GM23338 (cell line): ENCODE measurements around the gene PTGER2. TPM values are rescaled to one million over a fixed set of nuclear protein-coding genes. Genes with fewer than 3 reads are reported as not detected.

Experiments
- ATAC-seq: fragments of 200-7000 bp; cut with Tn5 transposase; 3 replicates; pipeline ENCODE4 v1.9.1; 2020
- DNase-seq: peaks from one replicate; pipeline ENCODE4 v3.0.0-alpha.2; 2015; ENCODE audit warnings: low spot score
- H2AFZ ChIP-seq: fragments of 200-600 bp; sonication (generic); 2 replicates; pipeline ENCODE4 v1.8.0; 2016; ENCODE audit warnings: antibody characterized with exemption, mild to moderate bottlenecking, moderate library complexity
- H3F3A ChIP-seq: fragments of 200-600 bp; sonication (generic); replicated peaks from 2 replicates; pipeline ENCODE4 v1.8.0; 2017; ENCODE audit warnings: antibody characterized with exemption, mixed run types, low read depth
- H3K27ac ChIP-seq: fragments of 200-600 bp; sonication (generic); 2 replicates; pipeline ENCODE4 v1.6.1; 2016; ENCODE audit warnings: low read depth
- H3K27me3 ChIP-seq: fragments of 200-600 bp; sonication (generic); 2 replicates; pipeline ENCODE4 v1.8.0; 2016; ENCODE audit warnings: mild to moderate bottlenecking, mixed run types, moderate library complexity; ENCODE audit not compliant: insufficient read depth
- H3K36me3 ChIP-seq: fragments of 200-600 bp; sonication (generic); 2 replicates; pipeline ENCODE4 v1.8.0; 2016; ENCODE audit warnings: mild to moderate bottlenecking; ENCODE audit not compliant: insufficient read depth
- H3K4me1 ChIP-seq: fragments of 200-600 bp; sonication (generic); 2 replicates; pipeline ENCODE4 v1.8.0; 2016; ENCODE audit warnings: mild to moderate bottlenecking, moderate library complexity; ENCODE audit not compliant: insufficient read depth
- H3K4me2 ChIP-seq: fragments of 200-600 bp; sonication (generic); 2 replicates; pipeline ENCODE4 v1.7.1; 2017; ENCODE audit warnings: mixed run types
- H3K4me3 ChIP-seq: fragments of 200-600 bp; sonication (generic); 2 replicates; pipeline ENCODE4 v1.6.1; 2016; ENCODE audit warnings: mixed run types
- H3K79me2 ChIP-seq: fragments of 200-600 bp; sonication (generic); replicated peaks from 2 replicates; pipeline ENCODE4 v1.8.0; 2017; ENCODE audit warnings: mild to moderate bottlenecking; ENCODE audit not compliant: insufficient read depth
- H3K9me2 ChIP-seq: fragments of 200-600 bp; sonication (generic); 2 replicates; pipeline ENCODE4 v1.8.0; 2017; ENCODE audit not compliant: insufficient read depth
- H4K20me1 ChIP-seq: fragments of 200-600 bp; sonication (generic); replicated peaks from 2 replicates; pipeline ENCODE4 v1.8.0; 2017; ENCODE audit warnings: mild to moderate bottlenecking; ENCODE audit not compliant: insufficient read depth
- H3K27ac Mint-ChIP-seq: 2 replicates; pipeline ENCODE4 v1.8.0; 2020; ENCODE audit warnings: inconsistent platforms, mild to moderate bottlenecking, moderate library complexity, mixed read lengths
- H3K27me3 Mint-ChIP-seq: 3 replicates; pipeline ENCODE4 v1.8.0; 2022; ENCODE audit warnings: low read depth, mild to moderate bottlenecking, moderate library complexity, mixed read lengths, inconsistent platforms; ENCODE audit not compliant: insufficient read depth, poor library complexity
- H3K36me3 Mint-ChIP-seq: 3 replicates; pipeline ENCODE4 v1.8.0; 2021; ENCODE audit warnings: low read depth, mild to moderate bottlenecking, inconsistent platforms, moderate library complexity, mixed read lengths
- H3K4me1 Mint-ChIP-seq: 3 replicates; pipeline ENCODE4 v1.8.0; 2020; ENCODE audit warnings: mild to moderate bottlenecking, inconsistent platforms, mixed read lengths
- H3K4me3 Mint-ChIP-seq: 3 replicates; pipeline ENCODE4 v1.8.0; 2021; ENCODE audit warnings: moderate library complexity, mild to moderate bottlenecking, inconsistent platforms, mixed read lengths
- H3K9me3 Mint-ChIP-seq: 3 replicates; pipeline ENCODE4 v1.8.0; 2020; ENCODE audit warnings: moderate library complexity, mild to moderate bottlenecking, inconsistent platforms, mixed read lengths
- CTCF ChIP-seq, 2 experiments: fragments of 200-600 bp in 1 of 2; sonication (generic) in 1 of 2; conservative IDR thresholded peaks; 2 replicates each; pipeline versions ENCODE4 v1.5.1 to v1.6.1; 2016 to 2017; ENCODE audit warnings: antibody characterized with exemption in 2 of 2, low read depth in 2 of 2, mild to moderate bottlenecking in 2 of 2, moderate library complexity in 1 of 2
- EZH2phosphoT487 ChIP-seq: fragments of 200-600 bp; sonication (generic); IDR thresholded peaks from one replicate; pipeline ENCODE4 v1.8.1; 2018; ENCODE audit warnings: antibody characterized with exemption; ENCODE audit not compliant: unreplicated experiment
- STAT1 ChIP-seq: IDR thresholded peaks from one replicate; pipeline ENCODE4 v1.6.1; 2016; ENCODE audit warnings: antibody characterized with exemption; ENCODE audit not compliant: unreplicated experiment
- ZNF114 ChIP-seq: fragments of 250-450 bp; sonication (Bioruptor Pico); IDR thresholded peaks from 2 replicates; pipeline ENCODE4 v1.5.0; 2020; ENCODE audit warnings: mild to moderate bottlenecking, moderate library complexity
- polyA plus RNA-seq: library from polyadenylated mRNA; unstranded; fragments of >200 nt; fragmentation: Nextera tagmentation; extraction: Ambion mirVana; gene quantifications from 2 replicates; pipeline ENCODE4 v1.2.1, GENCODE V29; 2016
- total RNA-seq: library from RNA; depleted of rRNA; stranded (reverse); fragments of >200 nt; shearing (Covaris generic); gene quantifications from 2 replicates; pipeline ENCODE4 v1.2.3, GENCODE V29; 2014
- TF ChIP-seq, protein P1 (sequence below): fragments of 250-450 bp; sonication (Bioruptor Pico); IDR thresholded peaks from 2 replicates; pipeline ENCODE4 v1.5.0; 2020; ENCODE audit warnings: mild to moderate bottlenecking, moderate library complexity

Gene PTGER2
- total and polyA plus RNA-seq, 2 experiments from 2014 or later = 1.3 TPM

DNA sequence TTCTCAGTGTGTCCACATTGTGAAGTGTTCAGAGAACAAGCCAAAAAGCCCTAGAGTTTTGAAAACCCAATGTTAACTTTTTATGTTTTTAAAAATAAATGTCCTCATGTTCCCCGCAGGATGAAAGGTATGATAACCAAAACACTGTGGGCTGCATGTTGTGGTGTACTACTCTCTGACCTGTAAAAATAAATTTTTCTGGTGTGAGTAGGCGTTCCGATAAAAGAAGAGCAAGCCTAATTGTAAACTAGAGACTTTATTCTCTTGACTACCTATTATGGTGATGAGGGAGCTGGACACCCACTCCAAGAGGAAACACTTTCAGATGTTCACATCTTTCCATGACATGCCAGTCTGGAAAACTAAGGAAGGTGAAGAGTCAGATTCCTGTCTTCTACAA is 18.2 kb downstream of the PTGER2 start (continued):
- TF ChIP-seq, protein P1, sequence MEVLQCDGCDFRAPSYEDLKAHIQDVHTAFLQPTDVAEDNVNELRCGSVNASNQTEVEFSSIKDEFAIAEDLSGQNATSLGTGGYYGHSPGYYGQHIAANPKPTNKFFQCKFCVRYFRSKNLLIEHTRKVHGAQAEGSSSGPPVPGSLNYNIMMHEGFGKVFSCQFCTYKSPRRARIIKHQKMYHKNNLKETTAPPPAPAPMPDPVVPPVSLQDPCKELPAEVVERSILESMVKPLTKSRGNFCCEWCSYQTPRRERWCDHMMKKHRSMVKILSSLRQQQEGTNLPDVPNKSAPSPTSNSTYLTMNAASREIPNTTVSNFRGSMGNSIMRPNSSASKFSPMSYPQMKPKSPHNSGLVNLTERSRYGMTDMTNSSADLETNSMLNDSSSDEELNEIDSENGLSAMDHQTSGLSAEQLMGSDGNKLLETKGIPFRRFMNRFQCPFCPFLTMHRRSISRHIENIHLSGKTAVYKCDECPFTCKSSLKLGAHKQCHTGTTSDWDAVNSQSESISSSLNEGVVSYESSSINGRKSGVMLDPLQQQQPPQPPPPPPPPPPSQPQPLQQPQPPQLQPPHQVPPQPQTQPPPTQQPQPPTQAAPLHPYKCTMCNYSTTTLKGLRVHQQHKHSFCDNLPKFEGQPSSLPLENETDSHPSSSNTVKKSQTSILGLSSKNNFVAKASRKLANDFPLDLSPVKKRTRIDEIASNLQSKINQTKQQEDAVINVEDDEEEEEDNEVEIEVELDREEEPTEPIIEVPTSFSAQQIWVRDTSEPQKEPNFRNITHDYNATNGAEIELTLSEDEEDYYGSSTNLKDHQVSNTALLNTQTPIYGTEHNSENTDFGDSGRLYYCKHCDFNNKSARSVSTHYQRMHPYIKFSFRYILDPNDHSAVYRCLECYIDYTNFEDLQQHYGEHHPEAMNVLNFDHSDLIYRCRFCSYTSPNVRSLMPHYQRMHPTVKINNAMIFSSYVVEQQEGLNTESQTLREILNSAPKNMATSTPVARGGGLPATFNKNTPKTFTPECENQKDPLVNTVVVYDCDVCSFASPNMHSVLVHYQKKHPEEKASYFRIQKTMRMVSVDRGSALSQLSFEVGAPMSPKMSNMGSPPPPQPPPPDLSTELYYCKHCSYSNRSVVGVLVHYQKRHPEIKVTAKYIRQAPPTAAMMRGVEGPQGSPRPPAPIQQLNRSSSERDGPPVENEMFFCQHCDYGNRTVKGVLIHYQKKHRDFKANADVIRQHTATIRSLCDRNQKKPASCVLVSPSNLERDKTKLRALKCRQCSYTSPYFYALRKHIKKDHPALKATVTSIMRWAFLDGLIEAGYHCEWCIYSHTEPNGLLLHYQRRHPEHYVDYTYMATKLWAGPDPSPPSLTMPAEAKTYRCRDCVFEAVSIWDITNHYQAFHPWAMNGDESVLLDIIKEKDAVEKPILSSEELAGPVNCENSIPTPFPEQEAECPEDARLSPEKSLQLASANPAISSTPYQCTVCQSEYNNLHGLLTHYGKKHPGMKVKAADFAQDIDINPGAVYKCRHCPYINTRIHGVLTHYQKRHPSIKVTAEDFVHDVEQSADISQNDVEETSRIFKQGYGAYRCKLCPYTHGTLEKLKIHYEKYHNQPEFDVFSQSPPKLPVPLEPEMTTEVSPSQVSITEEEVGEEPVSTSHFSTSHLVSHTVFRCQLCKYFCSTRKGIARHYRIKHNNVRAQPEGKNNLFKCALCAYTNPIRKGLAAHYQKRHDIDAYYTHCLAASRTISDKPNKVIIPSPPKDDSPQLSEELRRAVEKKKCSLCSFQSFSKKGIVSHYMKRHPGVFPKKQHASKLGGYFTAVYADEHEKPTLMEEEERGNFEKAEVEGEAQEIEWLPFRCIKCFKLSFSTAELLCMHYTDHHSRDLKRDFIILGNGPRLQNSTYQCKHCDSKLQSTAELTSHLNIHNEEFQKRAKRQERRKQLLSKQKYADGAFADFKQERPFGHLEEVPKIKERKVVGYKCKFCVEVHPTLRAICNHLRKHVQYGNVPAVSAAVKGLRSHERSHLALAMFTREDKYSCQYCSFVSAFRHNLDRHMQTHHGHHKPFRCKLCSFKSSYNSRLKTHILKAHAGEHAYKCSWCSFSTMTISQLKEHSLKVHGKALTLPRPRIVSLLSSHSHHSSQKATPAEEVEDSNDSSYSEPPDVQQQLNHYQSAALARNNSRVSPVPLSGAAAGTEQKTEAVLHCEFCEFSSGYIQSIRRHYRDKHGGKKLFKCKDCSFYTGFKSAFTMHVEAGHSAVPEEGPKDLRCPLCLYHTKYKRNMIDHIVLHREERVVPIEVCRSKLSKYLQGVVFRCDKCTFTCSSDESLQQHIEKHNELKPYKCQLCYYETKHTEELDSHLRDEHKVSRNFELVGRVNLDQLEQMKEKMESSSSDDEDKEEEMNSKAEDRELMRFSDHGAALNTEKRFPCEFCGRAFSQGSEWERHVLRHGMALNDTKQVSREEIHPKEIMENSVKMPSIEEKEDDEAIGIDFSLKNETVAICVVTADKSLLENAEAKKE (CRISPR knock-in tag) = no peak
- no peak for TF ChIP-seq CTCF (conservative IDR thresholded peaks at IDR 0.05; ENCODE audit: low read depth in 2 of 2)

DNA sequence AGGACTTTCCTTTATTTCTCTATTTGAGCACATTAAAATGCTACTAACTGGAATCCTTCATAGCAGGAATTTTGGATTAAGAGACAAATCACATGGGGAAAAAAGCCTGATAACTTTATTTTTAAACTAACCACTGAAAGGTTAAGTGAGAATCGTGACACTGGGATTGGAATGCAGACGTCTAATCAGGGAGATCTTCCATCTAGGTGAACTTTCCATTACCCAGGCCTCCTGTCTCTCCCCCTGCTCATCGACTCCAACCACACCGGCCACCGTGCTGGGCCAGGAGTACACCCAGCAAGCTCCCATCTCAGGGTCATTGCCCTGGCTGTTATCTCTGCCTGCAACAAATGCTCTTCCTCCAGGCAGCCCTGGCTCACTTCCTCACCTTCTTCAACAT is 19.0 kb downstream of the PTGER2 start:
- peaks cover 6% of the 10 kb centered on the region; the same call in 2 of the 3 replicates for H3K4me1 Mint-ChIP-seq
- no peak overlapping the region for H3K27ac ChIP-seq
- no peaks in the 10 kb centered on the region for H3K9me2 ChIP-seq
- no peak overlapping the region for H3K4me3 ChIP-seq
- no peak for ATAC-seq
- H2AFZ ChIP-seq = no peak overlapping the region
- no peak overlapping the region for H3K4me2 ChIP-seq
- H3K9me3 Mint-ChIP-seq = peaks cover 2% of the 10 kb centered on the region; the same call in 1 of the 3 replicates
- H3K4me3 Mint-ChIP-seq = no peak overlapping the region
- no peaks in the 10 kb centered on the region for H3K27me3 ChIP-seq
- H4K20me1 ChIP-seq = no peaks in the 10 kb centered on the region
- H3K4me1 ChIP-seq = no peaks in the 10 kb centered on the region
- no peaks in the 10 kb centered on the region for H3K36me3 ChIP-seq
- no peak overlapping the region for H3K27ac Mint-ChIP-seq
- H3K36me3 Mint-ChIP-seq = no peaks in the 10 kb centered on the region
- no peak for DNase-seq
- peaks cover 3% of the 10 kb centered on the region for H3K27me3 Mint-ChIP-seq
- no peaks in the 10 kb centered on the region for H3K79me2 ChIP-seq
- H3F3A ChIP-seq = no peaks in the 10 kb centered on the region
- TF ChIP-seq, protein P1 (CRISPR knock-in tag) = no peak
- TF ChIP-seq STAT1 (no peak), EZH2phosphoT487 (no peak), ZNF114 (CRISPR knock-in tag) (no peak), CTCF (conservative IDR thresholded peaks at IDR 0.05; ENCODE audit: low read depth in 2 of 2) (no peak)
